Activated CD4-positive, alpha-beta T cell treated with anti-CD3 and anti-CD28 coated beads, Interleukin-2, amount 10 ng/mL, durations not matched to agents 7 days and 5 days (primary cell): Measurements from ENCODE around the gene RASA3. TPM values are rescaled to one million over a fixed set of nuclear protein-coding genes. Genes with fewer than 3 reads are reported as not detected.
"Not testable (repeated sequence)": the region's sequence is repeated elsewhere in the genome, so short reads cannot be mapped to it uniquely, and the experiment has no call there.

Experiments
- CTCF ChIA-PET: fragments of 350-600 bp; sonication (Branson Sonifier 250); formaldehyde crosslinking; loops from one replicate; lab custom pipeline; 2021; ENCODE audit warnings: antibody characterized with exemption; lab: Charles Lee
- POLR2A ChIA-PET: fragments of 350-600 bp; sonication (Branson Sonifier 250); formaldehyde crosslinking; loops from one replicate; lab custom pipeline; 2021; ENCODE audit warnings: antibody characterized with exemption; lab: Charles Lee
- DNase-seq: peaks from one replicate; pipeline ENCODE4 v3.0.0-alpha.2; 2020
- H3K27ac Mint-ChIP-seq: one replicate; pipeline ENCODE4 v1.8.0; 2021; ENCODE audit warnings: mild to moderate bottlenecking, moderate library complexity, mixed read lengths
- H3K27me3 Mint-ChIP-seq: one replicate; pipeline ENCODE4 v1.8.0; 2021; ENCODE audit warnings: mixed read lengths
- H3K36me3 Mint-ChIP-seq: one replicate; pipeline ENCODE4 v1.8.0; 2021; ENCODE audit warnings: low read depth, mixed read lengths
- H3K4me1 Mint-ChIP-seq: one replicate; pipeline ENCODE4 v1.8.0; 2021; ENCODE audit warnings: mixed read lengths
- H3K4me3 Mint-ChIP-seq: one replicate; pipeline ENCODE4 v1.8.0; 2021; ENCODE audit warnings: mild to moderate bottlenecking, moderate library complexity, mixed read lengths
- H3K9me3 Mint-ChIP-seq: one replicate; pipeline ENCODE4 v1.8.0; 2021; ENCODE audit warnings: mixed read lengths
- total RNA-seq, 2 experiments: library from RNA; stranded (reverse); gene quantifications; one replicate each; pipeline ENCODE4 v1.2.3, GENCODE V29; 2021

Gene RASA3
- total RNA-seq, 2 experiments from 2014 or later, result 114 to 115 TPM

GRCh38 chr13:114111577-114111976, 20.8 kb downstream of the RASA3 start:
- H3K4me3 Mint-ChIP-seq, result no peak overlapping the region
- ChIA-PET CTCF (interaction anchor here (0.6 to 3.5 kb wide), 4 partner anchors 16 to 295 kb away, joined by 3 to 15 read pairs (median 4); no protein-coding TSS in a partner anchor), POLR2A (interaction anchor here (1.0 kb wide), 1 partner anchor 19 kb away, joined by 3 read pairs; no protein-coding TSS in a partner anchor)
- peaks cover 76% of the 10 kb centered on the region for H3K4me1 Mint-ChIP-seq
- DNase-seq, result no peak
- peaks cover 57% of the 10 kb centered on the region for H3K36me3 Mint-ChIP-seq
- no peaks in the 10 kb centered on the region for H3K27me3 Mint-ChIP-seq
- H3K27ac Mint-ChIP-seq, result peak overlapping the region; percentile 76
- H3K9me3 Mint-ChIP-seq, result no peaks in the 10 kb centered on the region

- not testable (repeated sequence) for DNase-seq, H3K27me3 Mint-ChIP-seq, H3K9me3 Mint-ChIP-seq
- peaks cover 76% of the 10 kb centered on the region for H3K4me1 Mint-ChIP-seq
- H3K4me3 Mint-ChIP-seq, result peak overlapping the region; percentile 76
- H3K27ac Mint-ChIP-seq, result peak overlapping the region; percentile 97
- CTCF ChIA-PET, result interaction anchor here (0.6 to 3.5 kb wide), 10 partner anchors 12 to 602 kb away, joined by 3 to 15 read pairs (median 4); no protein-coding TSS in a partner anchor
- peaks cover 56% of the 10 kb centered on the region for H3K36me3 Mint-ChIP-seq
- POLR2A ChIA-PET, result interaction anchor here (0.6 to 1.0 kb wide), 2 partner anchors 20 to 36 kb away, joined by 3 to 7 read pairs; no protein-coding TSS in a partner anchor
Measured at GRCh38 chr13:114110830-114111189, 21.6 kb downstream of the RASA3 start.

DNA sequence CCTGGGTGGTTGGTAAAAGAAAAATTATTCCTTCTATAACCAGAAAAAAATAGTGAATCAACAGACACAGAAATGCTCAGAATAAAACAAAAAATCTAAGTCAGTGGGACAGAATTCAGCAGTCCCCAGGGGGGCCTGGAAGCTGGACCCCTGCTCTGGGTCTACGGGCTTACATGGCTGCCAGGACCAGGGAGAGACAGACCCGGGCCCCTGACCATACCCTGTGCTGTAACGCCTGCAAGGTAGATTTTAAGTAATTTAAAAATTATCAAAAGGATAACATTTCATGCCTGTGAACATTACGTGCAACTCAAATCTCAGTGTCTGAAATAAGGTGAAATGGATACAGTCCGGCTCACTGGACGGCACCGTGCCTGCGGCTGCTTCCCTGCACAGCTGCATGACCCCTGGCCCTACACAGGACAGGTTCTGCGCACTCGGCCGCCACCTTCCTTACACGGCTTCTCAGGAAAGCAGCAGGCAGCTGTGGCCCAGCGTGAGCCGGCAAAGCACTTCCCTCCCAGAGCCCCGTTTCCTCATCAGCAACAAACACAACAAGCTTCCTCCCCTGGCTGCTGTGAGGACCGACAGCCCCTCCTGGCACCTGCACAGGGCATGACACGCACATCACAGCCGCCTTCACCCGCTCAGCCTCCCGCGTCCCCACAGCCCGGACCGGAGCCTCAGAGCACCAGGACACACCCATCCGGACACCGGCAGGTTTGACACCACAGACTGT, 22.2 kb downstream of the RASA3 start:
- peaks cover 55% of the 10 kb centered on the region for H3K36me3 Mint-ChIP-seq
- DNase-seq, result peak; percentile 89
- H3K4me3 Mint-ChIP-seq, result peak overlapping the region; percentile 76
- ChIA-PET CTCF (interaction anchor here (0.6 to 3.5 kb wide), 7 partner anchors 12 to 294 kb away, joined by 3 to 15 read pairs (median 3); no protein-coding TSS in a partner anchor), POLR2A (no interaction called here)
- no peaks in the 10 kb centered on the region for H3K27me3 Mint-ChIP-seq
- H3K27ac Mint-ChIP-seq, result peak overlapping the region; percentile 97
- peaks cover 75% of the 10 kb centered on the region for H3K4me1 Mint-ChIP-seq
- no peaks in the 10 kb centered on the region for H3K9me3 Mint-ChIP-seq

GRCh38 chr13:114109641-114110041, 22.8 kb downstream of the RASA3 start:
- Mint-ChIP-seq H3K27me3 (no peaks in the 10 kb centered on the region), H3K4me1 (peaks cover 72% of the 10 kb centered on the region), H3K9me3 (no peaks in the 10 kb centered on the region), H3K36me3 (peaks cover 55% of the 10 kb centered on the region), H3K4me3 (peak overlapping the region; percentile 76), H3K27ac (peak overlapping the region; percentile 97)
- ChIA-PET POLR2A (no interaction called here), CTCF (interaction anchor here (1.2 to 3.5 kb wide), 5 partner anchors 11 to 57 kb away, joined by 3 to 15 read pairs (median 3); no protein-coding TSS in a partner anchor)
- DNase-seq, result peak; percentile 32

DNA sequence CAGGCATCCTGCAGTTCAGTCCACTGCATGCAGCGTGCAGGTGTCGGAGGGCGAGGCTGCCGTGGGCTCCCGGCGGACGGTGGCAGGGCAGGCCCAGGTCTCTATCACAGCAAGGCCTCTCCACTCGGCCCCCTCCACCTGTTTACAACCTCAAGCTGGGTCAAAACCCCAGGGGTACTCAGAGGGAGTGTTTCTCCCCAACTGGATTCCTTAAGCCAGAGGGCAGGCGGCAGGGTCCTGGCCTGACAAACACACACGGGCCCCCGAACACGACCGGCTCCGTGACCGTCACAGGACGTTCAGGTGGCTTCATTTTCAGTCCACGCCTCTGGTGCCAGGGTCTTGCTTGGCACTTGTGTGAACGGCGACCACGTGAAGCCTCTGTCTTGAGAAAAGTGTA, 23.5 kb downstream of the RASA3 start:
- H3K4me1 Mint-ChIP-seq, result peaks cover 65% of the 10 kb centered on the region

GRCh38 chr13:114108141-114108761, 24.2 kb downstream of the RASA3 start:
- Mint-ChIP-seq H3K4me1 (peaks cover 62% of the 10 kb centered on the region), H3K27me3 (no peaks in the 10 kb centered on the region), H3K4me3 (no peak overlapping the region), H3K36me3 (peaks cover 51% of the 10 kb centered on the region), H3K9me3 (no peaks in the 10 kb centered on the region), H3K27ac (peak overlapping the region; percentile 38)
- ChIA-PET CTCF (interaction anchor here (0.9 kb wide), 1 partner anchor 10 kb away, joined by 4 read pairs; no protein-coding TSS in a partner anchor), POLR2A (no interaction called here)
- no peak for DNase-seq

More for the DNA sequence above, 23.5 kb downstream of the RASA3 start:
- Mint-ChIP-seq H3K27me3 (no peaks in the 10 kb centered on the region), H3K27ac (peak overlapping the region; percentile 97), H3K4me3 (peak overlapping the region; percentile 76), H3K9me3 (no peaks in the 10 kb centered on the region), H3K36me3 (peaks cover 53% of the 10 kb centered on the region)
- ChIA-PET POLR2A (no interaction called here), CTCF (interaction anchor here (0.9 to 1.6 kb wide), 3 partner anchors 10 to 52 kb away, joined by 3 to 4 read pairs (median 3); no protein-coding TSS in a partner anchor)
- DNase-seq, result no peak

GRCh38 chr13:114107686-114108081, 24.7 kb downstream of the RASA3 start:
- POLR2A ChIA-PET, result no interaction called here
- H3K27ac Mint-ChIP-seq, result peak overlapping the region; percentile 25

DNA sequence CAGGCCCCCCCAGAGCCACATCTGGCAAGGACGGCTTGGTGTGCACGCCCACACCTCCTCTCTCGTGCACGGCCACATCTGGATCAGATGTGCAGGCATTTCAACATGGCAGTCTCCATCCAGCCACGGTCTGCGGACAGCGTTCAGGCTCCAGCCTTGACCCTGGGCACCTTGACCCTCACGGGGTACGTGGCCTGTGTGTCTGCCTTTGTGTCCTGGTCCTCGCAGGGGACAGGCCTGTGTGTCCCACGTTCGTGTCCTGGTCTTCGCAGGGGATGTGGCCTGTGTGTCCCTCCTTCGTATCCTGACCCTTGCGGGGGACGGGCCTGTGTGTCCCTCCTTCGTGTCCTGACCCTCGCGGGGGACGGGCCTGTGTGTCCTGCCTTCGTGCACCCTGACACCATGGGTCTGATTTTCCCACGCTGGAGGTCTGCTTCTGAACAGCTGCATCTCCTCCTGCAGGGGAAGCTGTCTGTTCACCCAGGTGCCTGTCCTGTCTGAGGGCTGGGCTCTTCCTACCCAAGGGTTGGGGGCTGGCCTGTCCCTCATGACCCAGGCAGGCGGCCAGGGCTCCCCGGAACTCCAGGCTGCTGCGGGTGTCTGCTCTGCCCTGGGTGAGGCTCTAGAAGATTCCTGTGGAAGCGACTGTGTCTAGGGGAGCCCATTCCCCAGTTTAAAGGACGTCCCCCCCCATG, 25.3 kb downstream of the RASA3 start:
- Mint-ChIP-seq H3K9me3 (no peaks in the 10 kb centered on the region), H3K27ac (no peak overlapping the region), H3K4me3 (no peak overlapping the region), H3K36me3 (peaks cover 52% of the 10 kb centered on the region), H3K4me1 (peaks cover 57% of the 10 kb centered on the region), H3K27me3 (no peaks in the 10 kb centered on the region)
- POLR2A ChIA-PET, result no interaction called here
- DNase-seq, result no peak
- CTCF ChIA-PET, result no interaction called here

More at GRCh38 chr13:114107686-114108081, 24.7 kb downstream of the RASA3 start:
- Mint-ChIP-seq H3K9me3 (no peaks in the 10 kb centered on the region), H3K27me3 (no peaks in the 10 kb centered on the region), H3K4me1 (peaks cover 61% of the 10 kb centered on the region), H3K36me3 (peaks cover 52% of the 10 kb centered on the region), H3K4me3 (no peak overlapping the region)
- no peak for DNase-seq
- CTCF ChIA-PET, result no interaction called here

DNA sequence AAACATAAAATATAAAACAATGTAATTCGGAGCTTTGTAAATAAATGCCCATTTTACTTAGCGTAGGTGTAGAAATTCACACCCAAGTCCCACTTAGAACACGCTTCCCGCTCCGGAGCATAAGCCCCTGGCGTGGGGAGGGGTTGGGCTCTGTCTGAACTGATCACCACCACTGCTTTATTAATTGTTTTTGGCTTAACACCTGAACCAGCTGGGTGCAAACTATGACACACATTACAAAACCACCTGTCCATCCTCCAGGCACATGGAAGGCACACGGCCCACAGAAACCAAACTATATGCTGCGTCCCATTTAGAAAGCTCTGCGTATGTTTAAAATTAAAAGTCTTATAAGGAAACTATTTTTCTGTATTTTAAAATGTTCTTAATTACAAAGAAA, 25.9 kb downstream of the RASA3 start:
- H3K36me3 Mint-ChIP-seq, result peaks cover 52% of the 10 kb centered on the region

DNA sequence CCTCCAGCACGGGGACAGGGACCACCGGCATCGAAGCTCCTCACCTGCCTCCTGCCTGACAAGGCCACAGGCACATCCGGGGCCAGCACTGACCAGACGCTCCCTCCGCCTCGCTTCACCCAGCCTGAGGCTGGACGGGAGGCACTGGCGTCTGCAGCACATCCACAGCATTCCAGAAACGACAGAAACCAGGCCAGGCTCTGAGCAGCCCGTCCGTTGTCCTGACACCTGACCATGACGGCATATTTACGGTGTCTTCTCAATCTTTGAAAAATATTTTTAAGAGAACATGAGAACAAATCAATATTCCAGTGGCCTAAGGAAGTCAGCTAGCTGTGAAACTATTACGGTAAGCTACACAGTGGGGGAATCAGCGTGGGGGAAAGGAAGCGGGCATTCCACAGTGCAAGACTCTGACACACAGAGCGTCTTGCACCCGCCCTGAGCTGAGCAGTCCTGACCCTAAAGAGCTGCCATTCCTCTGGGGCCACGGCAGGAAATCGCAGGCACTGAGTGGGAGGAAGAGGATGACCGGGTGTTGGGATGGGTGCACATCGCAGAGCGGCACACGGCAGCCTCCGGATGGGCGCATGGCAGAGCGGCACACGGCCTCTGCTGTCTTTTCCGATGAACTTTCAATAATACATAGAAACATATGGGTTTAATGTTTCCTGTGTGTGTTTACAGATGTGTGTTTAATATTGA, 26.8 kb downstream of the RASA3 start:
- H3K27ac Mint-ChIP-seq, result no peak overlapping the region
- H3K9me3 Mint-ChIP-seq, result no peaks in the 10 kb centered on the region
- peaks cover 50% of the 10 kb centered on the region for H3K4me1 Mint-ChIP-seq
- CTCF ChIA-PET, result no interaction called here
- peaks cover 52% of the 10 kb centered on the region for H3K36me3 Mint-ChIP-seq
- no peaks in the 10 kb centered on the region for H3K27me3 Mint-ChIP-seq
- POLR2A ChIA-PET, result no interaction called here
- no peak for DNase-seq
- H3K4me3 Mint-ChIP-seq, result no peak overlapping the region

More for the DNA sequence above, 25.9 kb downstream of the RASA3 start:
- ChIA-PET CTCF (interaction anchor here (0.5 kb wide), 1 partner anchor 60 kb away, joined by 3 read pairs; no protein-coding TSS in a partner anchor), POLR2A (no interaction called here)
- no peaks in the 10 kb centered on the region for H3K9me3 Mint-ChIP-seq
- H3K27ac Mint-ChIP-seq, result no peak overlapping the region
- H3K4me1 Mint-ChIP-seq, result peaks cover 53% of the 10 kb centered on the region
- H3K4me3 Mint-ChIP-seq, result no peak overlapping the region
- no peak for DNase-seq
- no peaks in the 10 kb centered on the region for H3K27me3 Mint-ChIP-seq

GRCh38 chr13:114104655-114105520, 27.5 kb downstream of the RASA3 start:
- Mint-ChIP-seq H3K4me3 (no peak overlapping the region), H3K36me3 (peaks cover 48% of the 10 kb centered on the region)
- POLR2A ChIA-PET, result no interaction called here

More at GRCh38 chr13:114104655-114105520, 27.5 kb downstream of the RASA3 start:
- CTCF ChIA-PET, result no interaction called here
- H3K27ac Mint-ChIP-seq, result no peak overlapping the region
- H3K4me1 Mint-ChIP-seq, result peaks cover 45% of the 10 kb centered on the region
- no peaks in the 10 kb centered on the region for H3K9me3 Mint-ChIP-seq
- no peak for DNase-seq
- H3K27me3 Mint-ChIP-seq, result no peaks in the 10 kb centered on the region
